ENCODE results near the gene OPA3.

OPA3 gene

DNA sequence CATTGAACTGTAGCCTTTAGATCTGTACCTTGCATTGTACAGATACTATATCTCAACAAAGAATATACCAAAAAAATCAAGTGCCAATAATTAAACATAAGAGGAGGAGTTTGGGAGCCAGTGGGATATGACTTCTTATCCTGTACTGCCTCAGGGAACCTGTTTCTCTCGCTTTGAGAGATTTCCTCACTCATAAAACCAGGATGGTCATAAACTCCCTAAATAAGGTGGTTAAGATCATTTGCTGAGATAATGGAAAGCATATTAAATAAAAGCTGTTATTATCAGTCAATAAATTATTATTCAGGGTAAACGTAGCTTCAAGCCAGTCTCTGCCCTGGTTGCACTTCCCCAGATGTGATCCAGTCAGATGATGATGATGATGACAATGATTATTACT is 17.0 kb downstream of the OPA3 start:
- no peak for DNase-seq (ENCODE audit: low read depth in 2 of 2)

GRCh38 chr19:45564131-45564780 is 20.3 kb downstream of the OPA3 start:
- no peak for DNase-seq (ENCODE audit: low read depth in 2 of 2)

DNA sequence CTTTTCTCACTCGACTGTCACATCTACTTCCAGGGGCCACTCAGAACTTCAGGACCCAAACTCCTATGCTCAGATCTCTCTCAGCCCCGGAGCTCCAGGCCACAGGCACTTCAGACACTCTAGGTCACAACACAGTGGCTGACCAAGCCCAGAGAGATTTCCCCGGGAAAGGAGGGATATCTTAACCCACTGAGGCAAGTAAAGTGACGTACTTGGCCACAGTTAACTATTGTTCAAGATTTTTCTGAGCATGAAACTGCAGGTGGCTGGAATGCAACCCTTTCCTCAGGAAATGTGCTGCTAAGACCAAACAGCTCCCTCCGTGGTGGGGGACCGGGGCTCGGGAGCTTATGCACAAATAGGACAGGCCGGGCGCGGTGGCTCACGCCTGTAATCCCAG is 23.9 kb downstream of the OPA3 start:
- DNase-seq (ENCODE audit: low read depth in 2 of 2) = no peak

DNA sequence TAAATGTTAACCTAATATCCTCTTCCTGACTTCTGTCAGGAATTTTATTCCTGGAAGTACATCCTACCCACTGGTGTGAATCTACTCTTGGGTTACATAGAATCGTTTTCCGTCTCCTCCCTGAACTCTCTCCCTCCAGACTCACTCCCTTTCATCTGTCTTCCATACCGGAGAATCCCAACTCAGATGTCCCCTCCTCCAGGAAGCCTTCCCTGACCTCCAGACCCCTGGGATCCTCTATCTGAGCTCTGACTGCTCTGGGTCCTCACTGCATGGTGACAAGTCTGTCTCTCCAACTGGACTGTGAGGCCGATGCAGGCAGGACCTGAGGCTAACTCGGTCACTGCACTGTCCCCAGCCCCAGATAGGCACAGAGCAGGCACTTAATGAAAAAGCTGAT is 24.6 kb downstream of the OPA3 start:
- no peak for DNase-seq (ENCODE audit: low read depth in 2 of 2)

- DNase-seq (ENCODE audit: low read depth in 2 of 2) = peak; percentile 38 to 51
Measured at GRCh38 chr19:45558399-45558878, 26.2 kb downstream of the OPA3 start.

DNA sequence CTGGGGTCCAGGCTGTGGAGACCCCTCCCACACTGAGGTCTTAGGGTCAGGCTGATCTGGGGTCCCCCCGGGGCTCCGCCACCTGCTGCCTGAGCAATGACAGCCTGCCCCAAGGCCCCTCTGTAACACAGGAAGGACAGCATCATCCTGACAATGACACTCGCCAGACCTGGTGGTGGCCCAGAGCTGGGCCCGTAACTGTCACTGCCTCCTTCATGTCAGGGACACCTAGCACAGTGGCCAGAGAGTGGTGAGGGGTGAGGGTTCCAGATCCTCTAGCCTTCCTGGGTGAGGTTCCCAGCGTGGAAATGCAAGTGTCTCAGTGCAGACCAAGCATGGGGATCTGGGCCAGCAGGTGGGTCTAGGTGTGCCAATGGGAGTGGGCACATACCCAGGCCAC is 27.8 kb downstream of the OPA3 start:
- DNase-seq (ENCODE audit: low read depth in 2 of 2) = no peak

DNA sequence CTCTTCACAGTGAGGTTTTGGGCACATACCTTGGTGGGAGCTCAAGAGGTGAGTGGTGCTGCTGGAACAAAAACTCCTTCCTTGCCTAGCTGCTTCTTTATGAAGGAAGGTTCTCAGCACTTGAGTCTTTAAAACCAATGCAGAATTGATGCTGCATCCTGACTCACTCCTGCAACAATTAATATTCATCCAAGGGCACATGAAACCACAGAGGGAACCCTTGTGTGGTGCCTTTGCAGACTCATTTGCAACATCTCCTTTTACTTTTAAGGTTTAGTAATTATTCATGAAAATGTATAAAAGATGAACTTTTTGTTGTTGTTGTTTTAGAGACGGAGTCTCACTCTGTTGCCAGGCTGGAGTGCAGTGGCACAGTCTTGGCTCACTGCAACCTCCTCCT is 30.1 kb downstream of the OPA3 start:
- no peak for DNase-seq (ENCODE audit: low read depth in 2 of 2)

DNA sequence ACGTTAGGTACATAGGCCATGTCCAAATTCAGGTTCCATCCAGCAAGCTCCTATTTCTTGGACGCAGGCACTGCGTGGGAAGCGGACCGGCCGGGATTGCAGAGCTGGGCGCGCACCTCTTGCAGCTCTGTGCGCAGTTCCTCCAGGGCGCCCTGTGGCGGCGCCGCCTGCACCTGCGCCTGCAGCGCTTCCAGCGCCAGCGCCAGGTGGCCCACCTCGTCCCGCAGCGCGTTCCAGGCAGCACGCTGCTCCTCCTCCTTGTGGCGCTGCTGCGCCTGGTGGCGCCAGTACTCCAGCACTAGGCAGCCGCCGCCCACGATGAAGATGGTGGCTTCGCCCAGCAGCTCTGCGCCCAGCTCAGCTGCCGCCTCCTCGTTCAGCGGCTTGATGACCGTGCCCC is 31.1 kb downstream of the OPA3 start:
- no peak for DNase-seq (ENCODE audit: low read depth in 2 of 2)

DNA sequence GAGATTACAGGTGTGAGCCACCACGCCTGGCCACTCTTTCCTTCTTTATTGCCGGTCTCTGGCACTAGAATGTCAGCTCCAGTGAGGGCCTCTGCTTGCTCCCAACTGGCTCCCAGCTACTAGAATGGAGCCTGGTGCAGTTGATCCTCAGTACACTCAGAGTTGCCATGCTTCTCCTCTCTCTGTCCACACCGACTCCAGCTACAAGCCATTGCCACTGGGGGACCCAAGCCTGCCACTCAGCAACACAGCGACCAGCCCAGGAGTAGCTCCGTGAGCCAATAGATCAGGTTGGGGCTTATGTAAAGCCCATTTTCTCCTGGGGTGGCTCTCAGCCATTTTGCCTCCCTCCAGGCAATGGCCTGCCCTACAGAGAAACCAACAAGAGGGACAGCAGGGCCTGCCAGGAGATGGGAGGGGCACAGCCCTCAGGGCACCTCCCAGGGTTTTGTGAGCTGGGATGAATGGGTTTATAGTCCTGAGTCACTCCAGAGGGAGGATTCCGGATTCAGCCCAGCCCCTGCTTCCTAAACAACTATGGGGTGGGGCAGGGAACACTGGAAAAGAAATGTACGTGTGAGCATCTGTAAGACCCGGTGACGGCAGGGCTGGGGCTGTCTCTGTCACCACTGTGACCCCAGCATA is 36.5 kb downstream of the OPA3 start:
- no peak for DNase-seq (ENCODE audit: low read depth in 2 of 2)

DNA sequence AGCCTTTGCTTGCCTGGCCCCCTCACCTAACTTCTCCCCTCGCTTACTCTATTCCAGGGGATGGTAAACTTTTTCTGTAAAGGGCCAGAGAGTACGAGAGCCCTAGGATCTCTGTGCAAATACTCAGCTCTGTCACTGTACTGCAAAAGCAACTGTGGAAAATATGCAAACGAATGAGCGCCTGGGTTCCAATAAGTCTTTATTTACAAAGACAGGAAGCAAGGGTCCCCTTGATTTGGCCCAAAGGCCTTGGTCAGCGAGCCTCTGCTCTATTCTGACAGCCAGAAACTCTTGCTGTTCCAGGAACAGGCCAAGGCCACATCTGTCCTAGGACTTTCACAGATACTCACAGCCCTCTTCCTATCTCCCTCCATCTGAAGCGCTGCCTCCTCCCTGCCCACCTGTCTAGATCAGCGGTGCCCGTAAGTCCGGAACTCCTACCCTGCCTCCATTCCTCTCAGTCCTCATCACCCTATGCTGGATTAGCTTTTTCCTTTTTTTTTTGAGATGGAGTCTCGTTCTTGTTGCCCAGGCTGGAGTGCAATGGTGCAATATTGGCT is 37.3 kb downstream of the OPA3 start:
- DNase-seq (ENCODE audit: low read depth in 2 of 2) = no peak

- DNase-seq (ENCODE audit: low read depth in 2 of 2) = no peak
Measured at GRCh38 chr19:45542234-45542668, 42.4 kb downstream of the OPA3 start.

GRCh38 chr19:45539459-45539858 is 45.1 kb downstream of the OPA3 start:
- DNase-seq (ENCODE audit: low read depth in 2 of 2) = no peak

DNA sequence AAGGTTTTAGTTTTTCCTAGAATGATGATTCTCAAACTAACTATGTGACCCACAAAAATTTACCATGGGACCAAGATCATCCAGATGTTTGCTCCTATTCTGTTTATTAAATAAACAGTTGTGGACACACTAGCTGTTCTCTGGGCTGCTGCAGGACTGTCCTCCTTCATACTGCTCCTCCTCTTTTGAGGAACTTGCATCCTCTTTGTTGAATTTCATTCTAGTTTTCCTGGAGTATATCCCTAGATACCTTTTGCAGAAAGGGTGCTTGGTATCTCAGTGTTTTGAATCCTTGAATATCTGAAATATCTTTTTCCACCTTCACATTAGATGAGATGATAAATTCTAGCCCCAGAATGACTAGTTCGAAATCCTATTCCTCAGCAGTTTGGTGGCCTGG is 53.3 kb downstream of the OPA3 start:
- no peak for DNase-seq (ENCODE audit: low read depth in 2 of 2)

GRCh38 chr19:45529420-45529785 is 55.2 kb downstream of the OPA3 start:
- no peak for DNase-seq (ENCODE audit: low read depth in 2 of 2)

GRCh38 chr19:45528744-45529419 is 55.7 kb downstream of the OPA3 start:
- no peak for DNase-seq (ENCODE audit: low read depth in 2 of 2)

DNA sequence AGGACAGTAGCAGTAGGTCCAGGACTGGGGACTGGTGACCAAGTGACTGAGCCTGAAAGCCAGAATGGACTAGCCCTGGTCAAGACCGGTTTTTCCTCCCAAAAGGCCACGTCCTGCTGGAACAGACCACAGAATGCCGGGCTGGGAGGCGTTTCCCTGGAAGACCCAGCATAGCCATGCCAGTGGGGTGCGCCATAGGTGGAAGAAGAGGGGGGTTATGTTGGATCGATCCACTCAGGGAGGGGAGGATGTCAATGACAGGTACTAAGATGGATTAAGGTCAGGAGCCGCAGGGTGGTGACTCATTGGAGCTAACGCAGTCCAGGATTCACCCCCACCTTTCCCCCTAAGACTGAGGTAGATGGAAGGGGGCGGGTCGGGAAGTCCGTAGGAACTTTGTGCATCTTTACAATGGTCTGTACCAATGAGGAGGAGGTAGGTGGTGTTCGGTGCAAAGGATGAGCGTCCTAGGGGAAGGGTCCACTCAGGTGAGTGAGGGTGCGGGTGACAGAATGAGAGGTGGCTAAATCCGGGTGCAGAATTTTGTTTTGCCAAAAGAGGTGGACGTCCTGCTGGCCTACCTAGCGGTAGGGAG is 56.4 kb downstream of the OPA3 start:
- no peak for DNase-seq (ENCODE audit: low read depth in 2 of 2)

- DNase-seq (ENCODE audit: low read depth in 2 of 2) = no peak
Measured at GRCh38 chr19:45527731-45528130, 56.9 kb downstream of the OPA3 start.

DNA sequence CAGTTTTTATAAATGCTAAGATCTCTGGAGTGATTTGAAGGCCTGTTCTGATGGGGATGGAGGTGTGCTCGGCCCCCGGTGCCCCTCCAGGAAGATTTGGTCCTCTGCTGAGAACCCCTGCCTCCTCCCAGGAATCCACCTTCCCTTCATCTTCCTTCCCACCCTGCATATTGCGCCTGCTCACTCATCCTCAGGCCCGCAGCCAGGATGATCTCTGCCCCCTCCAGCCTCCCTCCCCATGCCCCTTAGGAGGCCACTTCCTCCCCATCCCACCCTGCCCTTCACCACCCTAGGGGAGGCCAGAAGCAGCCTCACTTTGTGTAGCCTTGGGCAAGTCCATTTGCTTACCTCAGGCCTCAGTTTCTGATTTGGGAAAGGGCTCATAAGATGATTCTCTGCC is 57.6 kb downstream of the OPA3 start:
- DNase-seq (ENCODE audit: low read depth in 2 of 2) = no peak

- no peak for DNase-seq (ENCODE audit: low read depth in 2 of 2)
Measured at GRCh38 chr19:45526143-45526542, 58.5 kb downstream of the OPA3 start.

GRCh38 chr19:45524575-45525129 is 60.0 kb downstream of the OPA3 start:
- DNase-seq (ENCODE audit: low read depth in 2 of 2) = no peak

DNA sequence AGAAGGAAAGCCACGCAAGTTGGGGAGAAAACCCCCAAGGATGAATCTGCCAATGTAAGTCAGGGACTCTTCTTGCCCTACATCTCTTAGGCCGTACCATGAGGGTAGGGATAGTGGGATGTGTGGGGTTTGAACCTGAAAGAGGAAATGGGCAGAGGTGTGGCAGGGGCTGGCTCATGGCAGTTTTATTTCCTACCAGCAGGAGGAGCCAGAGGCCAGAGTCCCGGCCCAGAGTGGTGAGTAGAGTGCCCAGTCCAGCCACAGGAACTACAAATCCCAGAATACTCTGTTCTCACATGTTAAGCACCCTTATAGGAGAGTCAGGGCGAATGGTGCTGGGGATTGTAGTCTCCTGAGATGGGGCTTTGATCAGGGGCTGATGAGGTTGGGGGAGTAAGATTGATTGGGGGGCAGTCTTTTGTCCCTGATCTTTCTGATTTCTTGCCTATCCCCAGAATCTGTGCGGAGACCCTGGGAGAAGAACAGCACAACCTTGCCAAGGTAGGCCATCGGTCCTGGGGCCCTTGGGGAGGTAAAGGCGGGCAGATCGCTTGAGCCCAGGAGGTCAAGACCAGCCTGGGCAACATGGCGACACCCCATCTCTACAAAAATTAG is 60.9 kb downstream of the OPA3 start:
- DNase-seq (ENCODE audit: low read depth in 2 of 2) = peak; percentile 55 to 56

Measured in stimulated activated CD4-positive, alpha-beta T cell treated with anti-CD3 and anti-CD28 coated beads, Interleukin-15, amount 100 ng/mL, for 48 hours (primary cell).